Measurements from ENCODE around the gene INSL3. TPM values are rescaled to one million over a fixed set of nuclear protein-coding genes. Genes with fewer than 3 reads are reported as not detected.

The INSL3 gene
- total RNA-seq (2021) (not detected in 2 replicates), Bru-seq, nascent RNA (not detected), BruChase-seq, experiment 1, labeled RNA remaining after a 2-hour chase (not detected), BruChase-seq, experiment 2, labeled RNA remaining after a 6-hour chase (not detected)
- long read RNA-seq = 0 reads

GRCh38 chr19:17821190-17821589, at the start of gene INSL3:
Gene INSL3, minus strand, starts transcription at chr19:17821519. Its CDS starts 13 bp downstream, at chr19:17821506.
- no peak within 1 kb of the TSS for H3K27ac ChIP-seq (ENCODE audit: low read depth, low read length, poor library complexity, severe bottlenecking)
- BruUV-seq (replicated peaks) = no TSS peak
- DNase-seq (ENCODE audit: low spot score) = no peak
- no peaks in the 10 kb centered on the region for H3K4me1 ChIP-seq (ENCODE audit: insufficient read depth, low read length, poor library complexity, severe bottlenecking)
- POLR2A ChIA-PET (ENCODE audit: low non-redundant PET) = no interaction called here
- no peaks in the 10 kb centered on the region for H3K36me3 ChIP-seq (ENCODE audit: insufficient read depth, low read length, poor library complexity, severe bottlenecking)
- H3K9me3 ChIP-seq (ENCODE audit: low read depth, low read length, poor library complexity, severe bottlenecking) = no peaks in the 10 kb centered on the region
- intact Hi-C loops (cut with micrococcal nuclease; ENCODE audit: unreplicated experiment) = no loop called here
- TF ChIP-seq CTCF (conservative IDR thresholded peaks at IDR 0.05; ENCODE audit: low read depth, low read length) (no peak), EZH2 (IDR thresholded peaks at IDR 0.05; ENCODE audit: borderline replicate concordance, low read depth, low read length, poor library complexity, severe bottlenecking) (no peak)
- CTCF ChIA-PET = no interaction called here
- no peaks in the 10 kb centered on the region for H3K27me3 ChIP-seq (replicated peaks; ENCODE audit: insufficient read depth, low read depth, low read length, poor library complexity)
- no peak within 1 kb of the TSS for H3K4me3 ChIP-seq (ENCODE audit: low read depth, low read length, poor library complexity, severe bottlenecking)

- TF ChIP-seq CTCF (conservative IDR thresholded peaks at IDR 0.05; ENCODE audit: low read depth, low read length) (no peak), EZH2 (IDR thresholded peaks at IDR 0.05; ENCODE audit: borderline replicate concordance, low read depth, low read length, poor library complexity, severe bottlenecking) (no peak)
- DNase-seq (ENCODE audit: low spot score) = no peak
- intact Hi-C loops (cut with micrococcal nuclease; ENCODE audit: unreplicated experiment) = no loop called here
- no TSS peak for BruUV-seq (replicated peaks)
- no peaks in the 10 kb centered on the region for H3K9me3 ChIP-seq (ENCODE audit: low read depth, low read length, poor library complexity, severe bottlenecking)
- no peak overlapping the region for H3K4me3 ChIP-seq (ENCODE audit: low read depth, low read length, poor library complexity, severe bottlenecking)
- peaks cover 5% of the 10 kb centered on the region for H3K4me1 ChIP-seq (ENCODE audit: insufficient read depth, low read length, poor library complexity, severe bottlenecking)
- no peak overlapping the region for H3K27ac ChIP-seq (ENCODE audit: low read depth, low read length, poor library complexity, severe bottlenecking)
- H3K27me3 ChIP-seq (replicated peaks; ENCODE audit: insufficient read depth, low read depth, low read length, poor library complexity) = peaks cover 54% of the 10 kb centered on the region
- ChIA-PET POLR2A (ENCODE audit: low non-redundant PET) (interaction anchor here (0.6 kb wide), 1 partner anchor 195 kb away, joined by 5 read pairs; no protein-coding TSS in a partner anchor), CTCF (no interaction called here)
- peaks cover 14% of the 10 kb centered on the region for H3K36me3 ChIP-seq (ENCODE audit: insufficient read depth, low read length, poor library complexity, severe bottlenecking)
Observed at GRCh38 chr19:17869114-17869608, 47.8 kb upstream of the INSL3 start.

GRCh38 chr19:17868669-17869068, 47.4 kb upstream of the INSL3 start:
- ChIA-PET POLR2A (ENCODE audit: low non-redundant PET) (no interaction called here), CTCF (no interaction called here)
- no peaks in the 10 kb centered on the region for H3K9me3 ChIP-seq (ENCODE audit: low read depth, low read length, poor library complexity, severe bottlenecking)
- peaks cover 3% of the 10 kb centered on the region for H3K4me1 ChIP-seq (ENCODE audit: insufficient read depth, low read length, poor library complexity, severe bottlenecking)
- no peak overlapping the region for H3K4me3 ChIP-seq (ENCODE audit: low read depth, low read length, poor library complexity, severe bottlenecking)
- peaks cover 19% of the 10 kb centered on the region for H3K36me3 ChIP-seq (ENCODE audit: insufficient read depth, low read length, poor library complexity, severe bottlenecking)
- BruUV-seq (replicated peaks) = no TSS peak
- intact Hi-C loops (cut with micrococcal nuclease; ENCODE audit: unreplicated experiment) = no loop called here
- DNase-seq (ENCODE audit: low spot score) = no peak
- no peak for TF ChIP-seq CTCF (conservative IDR thresholded peaks at IDR 0.05; ENCODE audit: low read depth, low read length)
- TF ChIP-seq EZH2 (IDR thresholded peaks at IDR 0.05; ENCODE audit: borderline replicate concordance, low read depth, low read length, poor library complexity, severe bottlenecking) = no peak
- H3K27me3 ChIP-seq (replicated peaks; ENCODE audit: insufficient read depth, low read depth, low read length, poor library complexity) = peaks cover 51% of the 10 kb centered on the region
- no peak overlapping the region for H3K27ac ChIP-seq (ENCODE audit: low read depth, low read length, poor library complexity, severe bottlenecking)
